Thyroid gland (tissue), 4 donors: Measurements from ENCODE around the gene GTSE1. TPM values are rescaled to one million over a fixed set of nuclear protein-coding genes. Genes with fewer than 3 reads are reported as not detected.

Source experiments
- DNase-seq, 2 donors: peaks; one replicate each; pipeline ENCODE4 v3.0.0-alpha.2; 2019
- H3K27ac ChIP-seq, 3 donors: fragments of 200-600 bp; sonication (generic); 1 replicate in 2 of 3; 2 replicates in 1 of 3; pipeline ENCODE4 v1.5.1; 2016 to 2019; ENCODE audit warnings: mild to moderate bottlenecking in 1 of 3, moderate library complexity in 1 of 3
- H3K27me3 ChIP-seq: fragments of 200-600 bp; sonication (generic); one replicate; pipeline ENCODE4 v1.5.1; 2019
- H3K36me3 ChIP-seq, 2 donors: fragments of 200-600 bp; sonication (generic); one replicate each; pipeline ENCODE4 v1.5.1; 2016 to 2019
- H3K4me1 ChIP-seq, 2 donors: fragments of 200-600 bp; sonication (generic); one replicate each; pipeline ENCODE4 v1.5.1; 2017 to 2019
- H3K4me3 ChIP-seq, 3 donors: fragments of 200-600 bp; sonication (generic); replicated peaks in 1 of 3; 1 replicate in 2 of 3; 2 replicates in 1 of 3; pipeline ENCODE4 v1.5.1; 2016; ENCODE audit warnings: mild to moderate bottlenecking in 1 of 3
- H3K9me3 ChIP-seq: fragments of 200-600 bp; sonication (generic); one replicate; pipeline ENCODE4 v1.5.1; 2017
- CTCF ChIP-seq, 6 experiments: fragments of 200-600 bp in 3 of 6; fragments of 450-650 bp in 3 of 6; sonication (generic) in 3 of 6; IDR thresholded peaks; one replicate each; pipeline ENCODE4 v1.5.1; 2016 to 2019; ENCODE audit warnings: antibody characterized with exemption in 6 of 6, mild to moderate bottlenecking in 2 of 6, inconsistent platforms in 1 of 6, moderate library complexity in 1 of 6
- POLR2A ChIP-seq, 2 donors: fragments of 450-650 bp; IDR thresholded peaks; one replicate each; pipeline ENCODE4 v1.6.1; 2017; ENCODE audit warnings: antibody characterized with exemption in 2 of 2, mild to moderate bottlenecking in 2 of 2, moderate library complexity in 1 of 2
- WGBS, 2 donors: methylation state at CpG; one replicate each; pipeline ENCODE4 v1.1.5; 2017; 5-methylcytosine and 5-hydroxymethylcytosine counted together
- intact Hi-C: fragments of 100-400 bp; cut with DNase I; formaldehyde crosslinking; loops from one replicate; pipeline ENCODE4 v1.15.1; 2023
- total RNA-seq, 4 donors: library from RNA; depleted of rRNA; stranded (reverse); fragments of >200 nt; gene quantifications; one replicate each; pipeline ENCODE4 v1.2.3, GENCODE V29; 2016

GTSE1 gene
- total RNA-seq, 4 donors from 2014 or later, result 0.22 to 0.27 (median 0.25) TPM; not detected in 1

GRCh38 chr22:46350121-46350520 lies 53.5 kb downstream of the GTSE1 start:
- intact Hi-C loops, result no loop called here
- 78 to 85% methylated on average over 7 of the region's 7 CpGs for WGBS, 2 donors
- Histone ChIP-seq H3K27me3 (no peaks in the 10 kb centered on the region), H3K4me3 (no peak overlapping the region), H3K4me1 (peaks cover 6 to 7% of the 10 kb centered on the region in 2 donors), H3K27ac (peak overlapping the region in 1 of 3 donors; percentile 13), H3K36me3 (peaks cover 72 to 74% of the 10 kb centered on the region in 2 donors), H3K9me3 (no peaks in the 10 kb centered on the region)
- no peak for TF ChIP-seq POLR2A (IDR thresholded peaks at IDR 0.05)
- no peak for TF ChIP-seq CTCF (IDR thresholded peaks at IDR 0.05)
- DNase-seq, result no peak

- Histone ChIP-seq H3K36me3 (peaks cover 67 to 72% of the 10 kb centered on the region in 2 donors), H3K9me3 (no peaks in the 10 kb centered on the region), H3K4me3 (no peak overlapping the region), H3K27ac (peak overlapping the region in 1 of 3 donors; percentile 13), H3K27me3 (no peaks in the 10 kb centered on the region), H3K4me1 (peaks cover 6 to 7% of the 10 kb centered on the region in 2 donors)
- no peak for DNase-seq
- intact Hi-C loops, result no loop called here
- TF ChIP-seq CTCF (IDR thresholded peaks at IDR 0.05) (no peak), POLR2A (IDR thresholded peaks at IDR 0.05) (no peak)
- WGBS, 2 donors, result 96 to 97% methylated on average over 15 to 18 of the region's 20 CpGs
Measured at GRCh38 chr22:46350646-46351045, 54.0 kb downstream of the GTSE1 start.

GRCh38 chr22:46351131-46351735 lies 54.6 kb downstream of the GTSE1 start:
- no peaks in the 10 kb centered on the region for H3K27me3 ChIP-seq
- DNase-seq, result no peak
- 93% methylated on average over 28 of the region's 28 CpGs for WGBS, 2 donors
- peaks cover 6 to 7% of the 10 kb centered on the region in 2 donors for H3K4me1 ChIP-seq
- intact Hi-C loops, result no loop called here
- TF ChIP-seq CTCF (IDR thresholded peaks at IDR 0.05), result no peak
- no peaks in the 10 kb centered on the region for H3K9me3 ChIP-seq
- H3K4me3 ChIP-seq, result no peak overlapping the region
- peaks cover 61 to 68% of the 10 kb centered on the region in 2 donors for H3K36me3 ChIP-seq
- no peak overlapping the region for H3K27ac ChIP-seq

- Histone ChIP-seq H3K27ac (no peak overlapping the region), H3K9me3 (no peaks in the 10 kb centered on the region), H3K27me3 (no peaks in the 10 kb centered on the region), H3K36me3 (peaks cover 59 to 68% of the 10 kb centered on the region in 2 donors), H3K4me1 (peaks cover 6 to 7% of the 10 kb centered on the region in 2 donors), H3K4me3 (no peak overlapping the region)
- intact Hi-C loops, result no loop called here
- 92 to 93% methylated on average over 12 to 22 of the region's 23 CpGs for WGBS, 2 donors
- TF ChIP-seq CTCF (IDR thresholded peaks at IDR 0.05) (no peak), POLR2A (IDR thresholded peaks at IDR 0.05) (no peak)
- no peak for DNase-seq
Measured at GRCh38 chr22:46351767-46352166, 55.1 kb downstream of the GTSE1 start.

GRCh38 chr22:46352276-46352675 lies 55.6 kb downstream of the GTSE1 start:
- Histone ChIP-seq H3K27ac (no peak overlapping the region), H3K36me3 (peaks cover 59 to 68% of the 10 kb centered on the region in 2 donors), H3K4me3 (no peak overlapping the region), H3K4me1 (peaks cover 6 to 7% of the 10 kb centered on the region in 2 donors), H3K9me3 (no peaks in the 10 kb centered on the region), H3K27me3 (no peaks in the 10 kb centered on the region)
- DNase-seq, result no peak
- no peak for TF ChIP-seq CTCF (IDR thresholded peaks at IDR 0.05)
- no peak for TF ChIP-seq POLR2A (IDR thresholded peaks at IDR 0.05)
- WGBS, 2 donors, result 91 to 93% methylated on average over 7 to 10 of the region's 10 CpGs
- intact Hi-C loops, result no loop called here
